Vagina (tissue), 2 donors: ENCODE measurements around the gene TNS1.

Experiments
- POLR2A ChIP-seq, 2 donors: fragments of 450-650 bp; IDR thresholded peaks; one replicate each; pipeline ENCODE4 v1.6.1; 2017; ENCODE audit warnings: antibody characterized with exemption in 2 of 2, mild to moderate bottlenecking in 2 of 2, moderate library complexity in 2 of 2
- TF ChIP-seq, protein P1 (sequence below), 3 experiments: fragments of 450-650 bp in 2 of 3; fragments of 200-600 bp in 1 of 3; sonication (generic) in 1 of 3; IDR thresholded peaks; one replicate each; pipeline ENCODE4 v1.5.1; 2017 to 2019; ENCODE audit warnings: antibody characterized with exemption in 3 of 3, mild to moderate bottlenecking in 2 of 3, moderate library complexity in 2 of 3

DNA sequence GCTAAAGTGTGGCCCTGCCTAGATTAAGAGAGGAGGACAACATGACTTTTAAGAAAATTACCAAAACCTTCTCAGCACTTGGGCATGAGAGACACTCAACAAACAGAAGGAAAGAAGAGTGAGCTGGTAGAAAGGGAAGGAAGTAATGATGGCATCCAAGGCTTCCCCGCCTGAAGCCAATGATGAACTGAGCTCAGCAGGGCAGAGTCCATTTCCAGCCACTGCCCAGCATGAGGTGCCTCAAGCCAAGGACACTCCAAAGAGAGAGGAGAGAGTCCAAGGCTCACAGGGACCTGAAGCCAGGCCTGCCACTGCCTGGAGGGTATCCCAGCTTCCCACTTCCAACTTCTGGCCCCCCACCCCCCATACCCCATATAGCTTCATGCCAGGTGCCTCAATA is 9.5 kb upstream of the TNS1 start:
- TF ChIP-seq, protein P1, sequence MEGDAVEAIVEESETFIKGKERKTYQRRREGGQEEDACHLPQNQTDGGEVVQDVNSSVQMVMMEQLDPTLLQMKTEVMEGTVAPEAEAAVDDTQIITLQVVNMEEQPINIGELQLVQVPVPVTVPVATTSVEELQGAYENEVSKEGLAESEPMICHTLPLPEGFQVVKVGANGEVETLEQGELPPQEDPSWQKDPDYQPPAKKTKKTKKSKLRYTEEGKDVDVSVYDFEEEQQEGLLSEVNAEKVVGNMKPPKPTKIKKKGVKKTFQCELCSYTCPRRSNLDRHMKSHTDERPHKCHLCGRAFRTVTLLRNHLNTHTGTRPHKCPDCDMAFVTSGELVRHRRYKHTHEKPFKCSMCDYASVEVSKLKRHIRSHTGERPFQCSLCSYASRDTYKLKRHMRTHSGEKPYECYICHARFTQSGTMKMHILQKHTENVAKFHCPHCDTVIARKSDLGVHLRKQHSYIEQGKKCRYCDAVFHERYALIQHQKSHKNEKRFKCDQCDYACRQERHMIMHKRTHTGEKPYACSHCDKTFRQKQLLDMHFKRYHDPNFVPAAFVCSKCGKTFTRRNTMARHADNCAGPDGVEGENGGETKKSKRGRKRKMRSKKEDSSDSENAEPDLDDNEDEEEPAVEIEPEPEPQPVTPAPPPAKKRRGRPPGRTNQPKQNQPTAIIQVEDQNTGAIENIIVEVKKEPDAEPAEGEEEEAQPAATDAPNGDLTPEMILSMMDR (IDR thresholded peaks at IDR 0.05): no peak
- TF ChIP-seq POLR2A (IDR thresholded peaks at IDR 0.05): no peak
